GF-D8 (cell line): ENCODE measurements around the gene CCDC74B.
"Not testable (repeated sequence)": the region's sequence is repeated elsewhere in the genome, so short reads cannot be mapped to it uniquely, and the experiment has no call there.

Experiments
- DNase-seq: peaks from one replicate; lab custom pipeline; 2025; lab: John Stamatoyannopoulos, UW

Gene CCDC74B

DNA sequence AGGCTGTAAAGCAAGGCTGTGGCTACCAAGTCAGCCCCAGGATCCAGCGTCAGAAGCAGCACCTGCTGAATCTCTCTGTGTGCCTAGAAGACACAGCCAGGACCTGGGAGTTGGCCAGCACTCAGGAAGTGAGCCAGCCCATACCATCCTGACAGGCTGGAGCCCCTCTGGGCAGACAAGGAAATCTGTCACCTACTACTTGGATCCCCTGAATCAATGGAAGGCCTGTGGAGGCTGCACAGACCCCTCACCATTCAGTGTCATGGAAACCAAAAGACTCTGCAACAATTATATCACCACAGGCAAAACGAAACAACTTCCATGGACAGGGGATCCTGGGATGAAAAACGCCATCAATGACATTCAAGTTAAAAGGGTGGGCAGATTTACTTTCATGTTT, 21.7 kb upstream of the CCDC74B start:
- DNase-seq, result not testable (repeated sequence)

DNA sequence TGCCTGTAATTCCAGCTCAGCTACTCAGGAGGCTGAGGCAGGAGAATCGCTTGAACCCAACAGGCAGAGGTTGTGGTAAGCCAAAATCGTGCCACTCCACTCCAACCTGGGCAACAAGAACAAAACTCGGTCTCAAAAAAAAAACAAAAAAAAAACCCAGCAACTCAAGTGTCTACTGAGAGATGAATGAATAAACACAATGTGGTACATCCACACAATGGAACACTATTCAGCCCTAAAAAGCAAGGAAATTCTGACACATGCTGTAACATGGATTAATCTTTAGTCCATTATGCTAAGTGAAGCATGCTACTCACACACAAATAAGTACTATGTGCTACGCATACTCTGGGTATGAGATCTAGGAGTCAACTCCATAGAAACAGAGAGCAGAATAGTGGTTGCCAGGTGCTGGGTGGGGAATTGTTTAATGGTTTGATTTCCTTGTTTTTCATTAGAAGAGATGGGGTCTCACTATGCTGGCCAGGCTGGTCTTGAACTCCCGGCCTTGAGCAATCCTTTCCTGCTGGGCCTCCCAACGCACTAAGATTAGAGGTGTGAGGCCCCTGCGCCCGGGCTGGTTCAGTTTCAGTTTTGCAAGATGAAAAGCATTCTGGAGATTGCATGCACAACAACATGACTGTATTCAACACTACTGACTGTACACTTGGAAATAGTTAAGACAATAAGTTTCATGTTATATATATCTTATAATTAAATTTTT, 20.5 kb upstream of the CCDC74B start:
- DNase-seq, result no peak

DNA sequence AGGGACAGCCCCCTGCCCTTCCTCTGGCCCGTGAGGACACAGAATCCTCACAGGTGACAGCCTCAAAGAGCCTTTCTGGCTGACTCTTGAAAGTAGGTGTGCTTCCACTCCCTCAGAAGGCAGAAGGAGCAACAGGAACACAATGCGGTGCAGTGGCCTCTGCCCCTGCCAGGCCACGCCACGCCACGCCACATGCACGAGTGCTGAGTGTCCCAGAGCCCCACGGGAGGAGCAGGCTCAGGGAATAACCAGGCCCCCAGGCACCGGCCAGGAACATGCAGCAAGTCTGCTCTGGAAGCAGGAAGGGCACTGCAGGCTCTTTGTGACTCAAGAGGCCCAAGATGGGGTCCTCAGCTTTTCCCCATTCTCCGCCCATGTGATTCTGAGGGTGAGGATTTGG, 18.1 kb upstream of the CCDC74B start:
- DNase-seq, result no peak

DNA sequence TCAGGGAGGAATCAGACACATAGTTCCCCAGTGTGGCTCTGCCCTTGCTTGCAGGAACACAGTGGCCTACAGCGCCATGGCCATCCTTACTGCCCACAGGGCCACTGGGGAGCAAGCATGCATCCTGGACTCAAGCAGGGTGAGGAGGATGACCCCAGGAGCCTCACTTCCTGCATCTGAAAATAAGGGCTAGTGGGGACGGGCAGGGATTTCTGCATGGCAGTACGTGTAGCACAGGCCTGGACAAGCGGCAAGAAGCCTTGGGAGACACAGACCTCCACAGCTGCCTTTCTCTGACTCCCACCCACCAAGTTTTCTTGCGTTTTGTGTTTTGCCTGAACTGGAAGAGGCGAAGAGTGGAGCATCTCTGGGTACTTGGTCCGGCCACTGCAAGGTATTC, 17.6 kb upstream of the CCDC74B start:
- not testable (repeated sequence) for DNase-seq

DNA sequence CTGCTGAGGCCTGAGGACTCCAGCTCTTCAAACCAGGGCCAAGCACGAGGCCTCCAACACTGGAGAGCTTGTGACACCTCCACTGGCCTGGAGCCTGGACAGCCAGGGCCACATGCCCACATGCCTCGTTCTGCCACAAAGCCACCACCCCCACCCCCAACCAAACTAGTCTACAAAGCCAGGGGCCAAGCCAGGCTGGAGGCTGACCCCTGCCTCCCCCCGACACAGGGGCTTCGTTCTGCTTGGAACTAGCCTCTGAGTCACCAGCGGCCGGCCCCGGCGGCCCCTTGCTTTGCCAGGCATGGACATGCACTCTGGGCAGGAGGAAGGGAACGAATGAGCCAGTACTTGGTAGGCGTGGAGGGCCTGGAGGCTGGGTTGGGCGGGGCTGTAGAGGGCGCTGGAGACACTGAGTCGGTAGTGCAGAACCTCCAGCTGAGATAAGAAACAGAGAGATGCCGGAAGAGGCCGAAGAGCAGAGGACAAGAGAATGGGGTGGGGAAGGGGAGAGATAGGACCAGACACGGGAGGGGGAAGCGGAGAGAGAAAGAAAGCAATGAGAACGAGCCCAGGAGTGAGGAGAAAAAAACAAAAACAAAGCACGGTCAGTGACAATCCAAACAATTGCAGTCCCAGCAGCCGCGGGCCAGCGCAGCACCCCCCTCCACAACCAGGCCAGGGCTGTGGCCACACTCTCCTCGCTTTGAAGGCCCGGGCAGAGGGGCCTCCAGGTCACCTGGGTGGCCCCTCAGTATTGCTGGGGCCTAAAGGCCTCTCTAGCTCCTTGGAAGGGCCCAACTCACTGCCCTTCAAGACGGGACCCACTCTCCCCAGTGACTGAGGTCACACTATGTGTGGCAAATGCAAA, 16.2 kb upstream of the CCDC74B start:
- DNase-seq, result not testable (repeated sequence)

DNA sequence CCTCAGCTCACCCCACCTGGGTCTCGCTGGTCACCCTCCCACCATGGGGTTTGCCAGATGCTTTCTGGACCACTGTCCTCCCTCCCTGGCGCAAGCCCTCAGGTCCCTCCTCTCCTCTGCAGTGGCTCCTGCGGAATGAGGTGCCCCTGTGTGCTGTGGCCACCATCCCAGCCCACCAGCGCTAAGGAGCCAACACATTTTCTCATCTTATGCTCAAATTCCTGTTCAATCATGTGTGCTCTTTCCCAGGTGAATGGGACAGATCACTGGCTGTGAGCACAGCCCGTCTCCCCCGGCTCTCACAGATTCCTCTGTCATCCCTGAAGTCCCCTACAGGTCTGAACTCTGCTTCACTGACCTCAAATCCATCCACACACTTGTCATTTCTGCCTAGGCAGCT, 15.2 kb upstream of the CCDC74B start:
- no peak for DNase-seq

DNA sequence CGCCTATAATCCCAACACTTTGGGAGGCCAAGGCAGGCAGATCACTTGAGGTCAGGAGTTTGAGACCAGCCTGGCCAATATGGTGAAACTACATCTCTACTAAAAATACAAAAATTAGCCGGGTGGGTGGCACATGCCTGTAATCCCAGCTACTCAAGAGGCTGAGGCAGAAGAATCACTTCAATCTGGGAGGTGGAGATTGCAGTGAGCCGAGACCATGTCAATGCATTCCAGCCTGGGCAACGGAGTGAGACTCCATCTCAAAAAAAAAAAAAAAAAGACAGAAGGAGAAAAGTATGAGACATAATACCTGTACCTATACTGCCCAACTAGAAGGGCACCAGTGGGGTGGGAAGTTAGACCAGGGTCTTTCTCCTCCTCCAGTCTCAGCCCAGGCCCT, 14.5 kb upstream of the CCDC74B start:
- not testable (repeated sequence) for DNase-seq

DNA sequence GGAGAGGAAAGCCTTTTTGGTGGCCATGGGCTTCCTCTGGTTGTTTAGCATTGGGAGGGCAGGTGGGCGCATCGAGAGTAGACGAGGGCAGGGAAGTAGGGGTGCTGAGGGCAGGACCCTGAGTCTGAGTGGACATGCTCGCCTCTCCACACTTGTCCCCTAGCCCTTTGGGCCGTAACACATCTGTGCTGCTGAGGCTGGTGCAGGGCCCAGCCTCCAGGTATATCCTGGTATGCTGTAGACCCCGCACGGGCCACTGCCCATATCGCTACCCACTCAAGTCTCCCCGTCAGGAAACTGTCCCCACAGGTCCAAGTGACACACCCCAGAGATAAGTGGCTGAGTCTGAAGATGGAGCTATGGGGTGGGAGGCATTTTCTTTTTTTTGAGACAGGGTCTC, 13.7 kb upstream of the CCDC74B start:
- DNase-seq, result no peak

DNA sequence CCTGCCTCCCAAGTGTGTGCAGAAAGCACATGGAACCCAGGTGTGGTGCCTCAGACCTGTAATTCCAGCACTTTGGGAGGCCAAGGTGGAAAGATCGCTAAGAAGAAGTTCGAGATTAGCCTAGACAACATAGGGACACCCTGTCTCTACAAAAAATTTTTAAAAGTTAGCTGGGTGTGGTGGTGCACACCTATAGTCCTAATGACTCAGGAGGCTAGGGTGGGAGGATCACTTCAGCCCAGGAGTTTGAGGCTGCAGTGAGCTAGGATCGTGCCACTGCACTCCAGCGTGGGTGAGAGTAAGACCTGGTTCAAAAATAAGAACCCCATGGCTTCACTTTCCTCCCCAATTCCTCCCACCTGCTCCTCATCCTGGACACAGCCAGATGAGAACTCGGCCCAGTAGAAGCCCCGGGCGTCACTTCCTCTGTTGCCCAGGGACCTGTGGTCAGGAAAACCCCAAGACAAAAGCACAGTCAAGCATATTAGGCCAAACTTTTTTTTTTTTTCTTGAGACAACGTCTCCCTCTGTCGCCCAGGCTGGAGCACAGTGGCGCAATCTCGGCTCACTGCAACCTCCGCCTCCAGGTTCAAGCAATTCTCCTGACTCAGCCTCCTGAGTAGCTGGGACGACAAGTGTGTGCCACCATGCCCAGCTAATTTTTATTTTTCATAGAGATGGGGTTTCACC, 13.1 kb upstream of the CCDC74B start:
- peak; percentile 80 for DNase-seq

DNA sequence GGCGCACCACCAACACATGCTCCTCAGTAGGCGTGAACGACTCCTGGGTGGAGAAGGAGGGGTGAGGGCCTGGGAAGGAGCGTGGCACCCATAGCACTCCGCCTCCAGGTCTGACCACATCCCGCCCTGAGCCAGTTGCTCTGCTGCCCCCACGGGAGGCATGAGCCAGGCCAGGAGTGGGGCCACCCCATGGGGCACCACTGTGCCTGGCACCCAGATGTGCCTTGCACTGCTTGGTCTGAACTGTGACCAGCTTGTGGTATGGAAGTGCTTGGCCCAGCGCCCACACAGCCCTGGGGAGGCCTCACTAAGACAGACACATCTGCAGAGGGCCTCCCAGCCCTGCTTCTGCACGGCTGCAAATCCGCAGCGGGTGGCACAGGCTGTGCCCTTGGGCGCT, 12.4 kb upstream of the CCDC74B start:
- peak; percentile 73 for DNase-seq

DNA sequence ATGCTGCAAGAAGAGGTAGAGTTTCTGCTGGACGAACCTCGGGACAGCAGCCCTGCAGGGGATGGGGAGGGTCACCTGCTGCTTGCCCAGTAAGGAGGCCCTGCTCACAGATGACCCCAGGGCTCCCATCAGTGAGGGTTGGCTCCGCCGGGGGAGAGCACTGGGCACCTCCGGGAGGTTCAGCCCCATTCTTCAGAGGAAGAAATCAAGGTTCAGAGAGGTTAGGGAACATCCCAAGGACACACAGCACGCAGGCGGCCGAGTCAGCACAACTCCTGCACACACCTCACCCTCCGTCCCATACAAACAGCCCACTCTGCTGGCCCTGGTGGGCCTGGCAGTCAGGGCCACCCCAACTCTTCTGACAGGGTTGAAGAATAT, 11.7 kb upstream of the CCDC74B start:
- DNase-seq, result no peak

DNA sequence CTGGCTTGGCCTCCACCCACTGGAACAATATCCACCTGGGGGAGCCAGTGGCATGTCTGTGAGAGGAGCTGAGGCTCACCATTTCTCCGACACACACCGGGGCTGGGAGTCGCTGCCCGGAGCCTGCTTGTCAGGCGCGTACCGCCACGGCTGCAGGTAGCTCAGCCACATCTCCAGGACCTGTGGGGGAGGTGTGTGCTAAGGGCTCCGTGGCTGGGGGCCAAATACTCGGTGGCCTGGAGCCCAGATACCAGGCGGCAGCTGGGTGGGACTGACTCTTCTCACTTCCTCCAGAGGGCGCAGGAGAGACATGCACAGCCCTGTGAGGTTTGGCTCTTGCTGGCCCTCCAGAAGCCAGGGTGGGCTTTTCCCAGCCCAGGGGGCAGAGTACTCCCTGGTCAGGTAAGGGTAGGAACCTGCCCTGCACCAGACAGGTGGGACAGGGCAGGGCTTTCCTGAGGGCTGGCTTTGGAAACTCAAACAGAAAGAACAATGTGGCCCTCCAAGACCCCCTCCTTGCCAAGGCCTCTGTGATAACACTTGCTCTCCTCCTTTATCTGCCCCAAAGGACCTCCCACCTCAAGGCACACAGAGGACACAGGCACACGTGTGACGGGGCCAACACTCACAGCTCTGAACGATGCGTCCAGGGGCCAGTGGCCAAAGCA, 11.2 kb upstream of the CCDC74B start:
- DNase-seq, result peak; percentile 7

DNA sequence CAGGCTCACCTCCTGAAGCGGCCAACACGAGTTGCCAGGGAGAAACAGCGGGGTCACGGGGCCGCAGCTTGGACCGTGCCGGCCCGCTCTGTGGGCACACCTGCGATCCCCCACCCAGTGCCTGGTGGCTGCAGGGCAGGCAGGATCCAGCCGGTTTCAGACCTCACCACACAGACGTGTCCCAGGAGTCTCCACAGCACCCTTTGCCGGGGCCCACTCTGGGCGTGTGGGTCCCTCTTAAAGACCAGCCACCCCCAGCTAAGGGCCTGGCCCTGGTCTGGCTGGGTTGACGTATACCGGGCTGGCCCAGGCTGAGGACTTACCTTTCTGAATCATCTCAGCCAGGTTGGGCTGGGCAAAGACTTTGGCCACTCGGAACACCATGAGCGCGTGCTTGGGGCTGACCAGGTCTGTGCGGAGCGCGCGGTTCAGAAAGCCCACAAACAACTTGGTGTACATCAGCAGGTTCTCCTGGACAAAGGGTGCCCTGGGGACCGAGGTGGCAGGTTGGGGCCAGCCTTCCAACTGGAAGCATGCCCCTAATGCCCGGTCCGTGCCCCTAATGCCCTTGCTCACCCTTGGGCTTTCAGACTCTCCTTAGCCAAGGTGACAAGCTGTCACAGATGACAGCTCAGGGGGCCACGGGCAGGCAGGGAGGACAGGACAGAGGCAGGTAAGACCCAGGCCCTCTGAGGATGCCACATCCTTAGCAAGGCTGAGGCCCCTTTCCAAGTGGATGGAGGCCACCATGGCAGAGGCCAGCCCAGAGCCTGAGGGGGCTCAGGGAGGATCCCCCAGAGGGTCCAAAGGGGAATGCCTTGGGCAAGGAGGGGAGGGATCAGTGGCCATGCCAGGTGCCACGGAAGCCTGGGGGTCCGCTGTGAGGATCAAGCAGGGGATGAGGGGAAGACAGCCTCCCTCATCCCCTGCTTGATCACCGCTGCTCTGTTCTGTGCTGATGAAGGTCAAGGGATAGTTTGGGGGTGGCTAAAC, 10.2 kb upstream of the CCDC74B start:
- DNase-seq, result no peak

DNA sequence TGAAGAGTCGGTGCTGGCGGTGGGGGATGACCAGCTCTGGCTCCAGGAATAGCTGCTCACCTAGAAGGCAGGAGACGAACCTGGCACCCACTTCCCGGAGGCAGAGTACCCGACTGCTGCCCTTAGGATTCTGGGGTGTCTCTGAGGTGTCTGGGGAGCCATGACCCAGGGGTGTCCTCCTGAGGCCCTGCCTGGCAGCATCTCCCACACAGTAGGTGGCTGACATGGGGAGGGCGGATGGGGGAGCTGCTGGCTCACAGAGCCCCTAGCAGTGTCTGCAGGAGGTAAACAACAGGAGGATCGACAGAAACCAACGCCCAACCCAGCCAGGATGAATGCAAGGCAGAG, 9.5 kb upstream of the CCDC74B start:
- DNase-seq, result not testable (repeated sequence)

DNA sequence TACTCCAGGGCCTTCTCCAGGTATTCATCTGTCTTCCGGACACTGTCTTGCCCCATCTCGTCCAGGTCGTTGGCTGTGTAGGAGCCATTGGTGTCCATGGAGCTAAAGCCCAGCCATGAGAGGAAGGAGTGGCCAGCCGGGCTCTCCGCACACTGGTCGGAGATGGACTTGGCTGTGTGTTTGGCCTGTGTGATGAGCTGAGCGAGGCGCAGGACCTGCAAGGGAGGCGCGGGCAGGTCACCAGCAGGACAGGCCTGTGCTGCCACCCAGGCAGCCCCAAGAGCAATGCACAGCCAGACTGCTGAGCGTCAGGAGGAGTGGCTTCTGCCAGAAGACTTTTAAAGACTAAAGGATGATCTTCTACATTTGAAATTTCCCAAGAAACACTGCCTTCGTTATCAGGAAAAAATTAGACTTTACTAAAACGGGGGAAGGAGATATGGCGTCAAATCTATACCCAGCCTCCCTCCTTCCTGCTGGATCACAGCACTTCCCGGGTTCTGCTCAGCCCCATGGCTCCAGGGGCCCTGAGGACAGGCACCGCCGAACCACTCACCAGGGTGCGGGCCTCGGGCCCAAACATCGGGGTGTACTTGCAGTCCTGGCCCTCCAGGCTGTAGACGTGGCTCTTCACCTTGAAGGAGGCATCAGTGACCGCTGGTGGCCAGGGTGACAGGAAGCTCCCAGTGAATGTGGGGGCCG, 9.0 kb upstream of the CCDC74B start:
- DNase-seq, result not testable (repeated sequence)

DNA sequence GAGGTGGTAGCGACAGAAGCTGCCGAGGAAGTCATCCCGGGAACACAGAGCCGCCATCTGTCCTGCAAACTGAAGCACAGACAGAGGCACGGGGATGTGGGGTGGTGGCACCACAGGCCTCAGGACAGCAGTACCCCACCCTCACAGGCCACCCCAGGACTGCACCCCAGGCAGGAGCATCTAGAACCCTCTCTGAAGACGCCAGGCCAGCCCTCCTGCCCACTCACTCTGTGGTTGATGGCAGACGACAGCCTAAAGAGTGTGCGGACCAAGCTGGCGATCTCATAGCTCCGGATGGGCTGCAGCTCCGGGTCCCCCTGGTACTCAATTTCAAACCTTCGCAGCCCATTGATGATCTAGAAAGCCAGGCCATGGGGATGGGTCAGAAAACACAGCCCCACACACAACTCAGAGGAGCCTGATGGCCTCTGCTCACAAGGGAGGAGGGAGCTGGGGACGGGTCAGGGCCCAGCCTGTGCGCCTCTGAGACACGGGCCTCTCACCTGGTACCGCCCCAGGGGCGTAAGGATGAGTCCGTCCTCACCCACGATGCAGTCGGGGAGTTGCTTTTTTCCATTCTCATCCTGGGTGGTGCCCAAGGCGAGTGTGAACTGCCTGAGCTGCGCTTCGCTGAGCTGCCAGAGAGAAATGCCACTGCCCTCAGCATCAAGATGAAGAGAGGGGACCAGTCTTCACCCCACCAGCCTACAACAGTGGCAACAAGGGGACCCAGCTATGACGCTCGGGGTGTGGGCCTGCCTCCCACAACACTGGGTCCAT, 8.1 kb upstream of the CCDC74B start:
- no peak for DNase-seq

DNA sequence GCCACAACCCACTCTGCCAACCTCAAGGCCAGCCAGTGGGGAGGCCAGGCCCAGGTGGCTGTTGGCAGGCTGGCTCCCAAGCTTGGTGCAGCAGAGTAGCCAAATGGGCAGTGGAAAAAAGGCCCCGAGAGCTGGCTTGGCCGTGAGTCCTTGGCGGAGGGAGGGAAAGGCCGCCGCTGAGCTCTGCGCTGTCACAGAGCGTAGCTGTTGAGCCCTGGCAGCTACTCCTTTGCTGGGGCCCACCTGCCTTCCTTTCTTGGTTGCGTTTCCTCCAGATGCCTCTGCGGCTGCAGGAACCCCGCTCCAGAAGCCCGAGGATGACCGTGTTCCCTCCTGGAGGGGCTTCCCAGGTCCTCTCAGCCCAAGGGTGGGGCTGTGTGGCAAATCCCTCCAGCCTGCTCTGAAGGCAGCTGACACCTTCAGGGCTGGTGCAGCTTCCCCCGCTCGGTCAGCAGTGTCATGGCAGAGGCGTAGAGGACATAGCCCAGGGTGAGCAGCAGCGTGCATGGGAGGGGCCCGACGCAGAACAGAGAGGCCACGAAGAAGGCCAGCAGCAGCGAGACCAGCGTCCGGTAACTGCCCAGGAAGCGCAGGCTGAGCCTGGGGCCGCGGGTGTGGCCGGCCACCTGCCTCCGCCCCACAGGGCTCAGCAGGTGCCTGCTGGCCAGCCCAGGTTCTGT, 7.4 kb upstream of the CCDC74B start:
- DNase-seq, result not testable (repeated sequence)

DNA sequence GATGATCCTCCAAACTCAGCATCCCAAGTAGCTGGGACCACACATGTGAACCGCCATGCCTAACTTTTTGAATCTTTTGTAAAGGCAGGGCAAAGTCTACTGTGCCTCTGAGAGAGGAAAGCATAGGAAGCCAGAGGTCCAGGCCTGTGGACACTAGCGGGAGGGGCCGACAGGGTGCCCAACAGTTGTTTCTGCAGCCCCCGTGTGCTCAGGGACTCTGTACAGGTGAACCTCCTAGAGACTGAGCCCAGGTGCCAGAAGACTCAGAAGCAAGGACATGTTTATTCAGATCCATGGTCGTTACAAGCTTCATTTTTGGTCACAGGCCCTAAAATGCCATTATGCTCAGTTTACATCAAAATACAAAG, 6.2 kb upstream of the CCDC74B start:
- not testable (repeated sequence) for DNase-seq
